Cortex of kidney (tissue), 1 donor: ENCODE results near the gene CD5L.

Experiments used
- DNase-seq: peaks from one replicate; lab custom pipeline; 2025; lab: John Stamatoyannopoulos, UW

The CD5L gene

GRCh38 chr1:157841708-157842107 lies at the start of gene CD5L:
TSS of gene CD5L (minus strand) at chr1:157841808. CDS start at chr1:157841701, 107 bp downstream.
- DNase-seq = no peak

GRCh38 chr1:157882580-157882979 lies 41.0 kb upstream of the CD5L start:
- no peak for DNase-seq

- no peak for DNase-seq
Observed at GRCh38 chr1:157880621-157881020, 39.0 kb upstream of the CD5L start.

- DNase-seq = no peak
Observed at GRCh38 chr1:157878059-157878458, 36.5 kb upstream of the CD5L start.

- DNase-seq = no peak
Observed at GRCh38 chr1:157870490-157870889, 28.9 kb upstream of the CD5L start.

- DNase-seq = no peak
Observed at GRCh38 chr1:157868654-157869053, 27.0 kb upstream of the CD5L start.

GRCh38 chr1:157862114-157863070 lies 20.8 kb upstream of the CD5L start:
- DNase-seq = no peak

- DNase-seq = no peak
Observed at GRCh38 chr1:157856538-157856937, 14.9 kb upstream of the CD5L start.

- DNase-seq = no peak
Observed at GRCh38 chr1:157852476-157852875, 10.9 kb upstream of the CD5L start.

GRCh38 chr1:157849229-157849875 lies 7.7 kb upstream of the CD5L start:
- no peak for DNase-seq

- no peak for DNase-seq
Observed at GRCh38 chr1:157844089-157844830, 2.7 kb upstream of the CD5L start.

GRCh38 chr1:157842939-157843338 lies 1.3 kb upstream of the CD5L start:
- DNase-seq = no peak

- no peak for DNase-seq
Observed at GRCh38 chr1:157838966-157839365, 2.6 kb downstream of the CD5L start.

- no peak for DNase-seq
Observed at GRCh38 chr1:157834430-157834829, 7.2 kb downstream of the CD5L start.

- no peak for DNase-seq
Observed at GRCh38 chr1:157833145-157833544, 8.5 kb downstream of the CD5L start.

GRCh38 chr1:157831968-157832626 lies 9.5 kb downstream of the CD5L start:
- DNase-seq = no peak

- DNase-seq = no peak
Observed at GRCh38 chr1:157830887-157831286, 10.7 kb downstream of the CD5L start.

GRCh38 chr1:157829711-157830110 lies 11.9 kb downstream of the CD5L start:
- DNase-seq = no peak

- DNase-seq = no peak
Observed at GRCh38 chr1:157829210-157829609, 12.4 kb downstream of the CD5L start.

GRCh38 chr1:157820299-157820698 lies 21.3 kb downstream of the CD5L start:
- no peak for DNase-seq

GRCh38 chr1:157819896-157820295 lies 21.7 kb downstream of the CD5L start, which contains the start of gene FCRL1:
TSS of gene FCRL1 (minus strand) at chr1:157820120. CDS start at chr1:157820037, 83 bp downstream.
- DNase-seq = no peak

- no peak for DNase-seq
Observed at GRCh38 chr1:157819215-157819614, 22.4 kb downstream of the CD5L start.
